Spinal cord (tissue), 10 donors: ENCODE measurements around the gene SLC66A3. TPM values are rescaled to one million over a fixed set of nuclear protein-coding genes. Genes with fewer than 3 reads are reported as not detected.
A peak's percentile ranks its signal among the peaks of the same experiment; 100 is the strongest.

ENCODE experiments used
- DNase-seq, 6 donors: peaks; one replicate each; pipeline versions ENCODE4 v3.0.0 to v3.0.0-alpha.2; 2013 to 2015; ENCODE audit warnings: low spot score in 6 of 6, low read depth in 4 of 6
- H3K27ac ChIP-seq: one replicate; pipeline ENCODE4 v1.5.1; 2013; ENCODE audit warnings: low read depth, low read length, control low read depth
- H3K27me3 ChIP-seq: one replicate; pipeline ENCODE4 v1.6.1; 2013; ENCODE audit warnings: low read length; ENCODE audit not compliant: control insufficient read depth, insufficient read depth
- H3K36me3 ChIP-seq: one replicate; pipeline ENCODE4 v1.6.1; 2013; ENCODE audit warnings: low read length; ENCODE audit not compliant: control insufficient read depth, insufficient read depth
- H3K4me1 ChIP-seq: one replicate; pipeline ENCODE4 v1.6.1; 2013; ENCODE audit warnings: low read length; ENCODE audit not compliant: control insufficient read depth, insufficient read depth
- H3K4me3 ChIP-seq: one replicate; pipeline ENCODE4 v1.5.1; 2013; ENCODE audit warnings: low read depth, low read length, control low read depth
- H3K9me3 ChIP-seq: one replicate; pipeline ENCODE4 v1.6.1; 2013; ENCODE audit warnings: low read length; ENCODE audit not compliant: control insufficient read depth, insufficient read depth
- WGBS: methylation state at CpG from one replicate; pipeline ENCODE4 v1.1.5; 2013; ENCODE audit warnings: missing lambda C conversion rate; ENCODE audit not compliant: insufficient coverage; 5-methylcytosine and 5-hydroxymethylcytosine counted together
- polyA plus RNA-seq, 2 donors: library from polyadenylated mRNA; unstranded; fragments of 120-200 nt; gene quantifications; one replicate each; pipeline ENCODE4 v1.2.1, GENCODE V29; 2013; ENCODE audit not compliant: insufficient read length in 2 of 2
- total RNA-seq, 2 donors: library from RNA; depleted of rRNA in 1 of 2; stranded (reverse); fragments of 120-200 nt in 1 of 2; fragments of >200 nt in 1 of 2; gene quantifications; one replicate each; pipeline versions ENCODE4 v1.2.3 to v1.2.4, GENCODE V29; 2013 to 2014
- donor health status: healthy.

The SLC66A3 gene
- total and polyA plus RNA-seq, 4 donors, result 6.7 to 18.0 (median 14.9) TPM

- 38% methylated on average over 8 of the region's 8 CpGs for WGBS
Measured at GRCh38 chr2:11133936-11134320, 21.3 kb upstream of the SLC66A3 start.

GRCh38 chr2:11134349-11134748, 20.9 kb upstream of the SLC66A3 start:
- 73% methylated on average over 2 of the region's 5 CpGs for WGBS
- Histone ChIP-seq H3K36me3 (no peaks in the 10 kb centered on the region), H3K9me3 (no peaks in the 10 kb centered on the region), H3K4me1 (peaks cover 37% of the 10 kb centered on the region), H3K4me3 (no peak overlapping the region), H3K27ac (no peak overlapping the region), H3K27me3 (peaks cover 2% of the 10 kb centered on the region)
- DNase-seq, result peak in 1 of 6 donors; percentile 30

More at GRCh38 chr2:11133936-11134320, 21.3 kb upstream of the SLC66A3 start:
- Histone ChIP-seq H3K27me3 (peaks cover 2% of the 10 kb centered on the region), H3K4me1 (peaks cover 37% of the 10 kb centered on the region), H3K9me3 (no peaks in the 10 kb centered on the region), H3K27ac (no peak overlapping the region), H3K36me3 (no peaks in the 10 kb centered on the region), H3K4me3 (peak overlapping the region; percentile 49)
- DNase-seq, result no peak

GRCh38 chr2:11140492-11140891, 14.8 kb upstream of the SLC66A3 start:
- Histone ChIP-seq H3K4me1 (no peaks in the 10 kb centered on the region), H3K27ac (no peak overlapping the region), H3K4me3 (no peak overlapping the region), H3K9me3 (no peaks in the 10 kb centered on the region), H3K27me3 (no peaks in the 10 kb centered on the region), H3K36me3 (peaks cover 3% of the 10 kb centered on the region)
- DNase-seq, result no peak
- WGBS, result 71% methylated on average over 1 of the region's 4 CpGs

- no peak overlapping the region for H3K27ac ChIP-seq
- no peak overlapping the region for H3K4me3 ChIP-seq
- 88% methylated on average over 2 of the region's 4 CpGs for WGBS
- no peaks in the 10 kb centered on the region for H3K4me1 ChIP-seq
- no peak for DNase-seq
- H3K9me3 ChIP-seq, result no peaks in the 10 kb centered on the region
- H3K27me3 ChIP-seq, result no peaks in the 10 kb centered on the region
- peaks cover 3% of the 10 kb centered on the region for H3K36me3 ChIP-seq
Measured at GRCh38 chr2:11141319-11141718, 13.9 kb upstream of the SLC66A3 start.

DNA sequence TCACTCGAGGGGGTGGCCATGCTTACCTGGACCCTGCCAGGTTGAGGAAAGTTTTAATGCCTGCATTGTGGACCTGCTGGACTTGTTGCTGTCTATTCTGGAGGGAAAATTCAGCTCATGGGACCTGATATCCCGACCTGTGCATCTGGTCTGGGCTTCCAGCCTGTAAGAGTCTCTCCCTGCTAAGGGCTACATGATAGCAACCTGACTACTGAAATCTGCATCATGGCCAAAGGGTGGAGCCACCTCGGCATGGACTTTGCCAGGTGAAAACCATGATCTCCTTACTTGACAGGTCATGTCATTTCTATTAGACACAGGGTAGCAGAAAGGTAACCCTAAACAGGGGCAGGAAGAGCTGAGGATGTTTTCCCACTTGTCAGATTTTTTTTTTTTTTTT, 12.9 kb upstream of the SLC66A3 start:
- no peaks in the 10 kb centered on the region for H3K9me3 ChIP-seq
- WGBS, result 89% methylated on average over 3 of the region's 3 CpGs
- H3K36me3 ChIP-seq, result peaks cover 3% of the 10 kb centered on the region
- H3K27ac ChIP-seq, result no peak overlapping the region
- H3K4me1 ChIP-seq, result no peaks in the 10 kb centered on the region
- H3K27me3 ChIP-seq, result no peaks in the 10 kb centered on the region
- H3K4me3 ChIP-seq, result no peak overlapping the region
- DNase-seq, result no peak

DNA sequence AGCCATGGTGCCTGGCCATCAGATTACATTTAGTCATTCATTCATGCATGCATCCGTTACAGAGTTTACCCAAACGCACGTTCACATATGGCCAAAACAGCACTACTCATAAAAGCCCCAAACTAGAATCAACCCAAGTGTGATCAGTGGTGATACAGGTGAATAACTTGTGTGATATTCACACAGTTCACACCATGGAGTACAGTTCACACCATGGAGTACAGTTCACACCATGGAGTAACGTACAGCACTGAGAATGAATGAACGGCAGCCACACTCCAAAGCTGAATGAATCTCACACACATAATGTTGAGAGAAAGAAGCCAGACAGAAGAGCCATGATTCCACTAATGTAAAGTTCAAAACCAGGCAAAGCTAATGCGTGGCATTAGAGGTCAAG, 12.3 kb upstream of the SLC66A3 start:
- Histone ChIP-seq H3K27ac (no peak overlapping the region), H3K4me1 (no peaks in the 10 kb centered on the region), H3K27me3 (no peaks in the 10 kb centered on the region), H3K36me3 (peaks cover 3% of the 10 kb centered on the region), H3K4me3 (no peak overlapping the region), H3K9me3 (no peaks in the 10 kb centered on the region)
- WGBS, result 90% methylated on average over 3 of the region's 6 CpGs
- DNase-seq, result no peak

GRCh38 chr2:11144077-11144737, 11.1 kb upstream of the SLC66A3 start:
- H3K9me3 ChIP-seq, result no peaks in the 10 kb centered on the region
- H3K4me3 ChIP-seq, result no peak overlapping the region
- DNase-seq, result peak in 1 of 6 donors; percentile 52
- H3K27me3 ChIP-seq, result no peaks in the 10 kb centered on the region
- H3K4me1 ChIP-seq, result no peaks in the 10 kb centered on the region
- peaks cover 3% of the 10 kb centered on the region for H3K36me3 ChIP-seq
- no peak overlapping the region for H3K27ac ChIP-seq
- WGBS, result 87% methylated on average over 4 of the region's 7 CpGs

- 88% methylated on average over 4 of the region's 6 CpGs for WGBS
- H3K27me3 ChIP-seq, result no peaks in the 10 kb centered on the region
- peaks cover 3% of the 10 kb centered on the region for H3K36me3 ChIP-seq
- DNase-seq, result peak in 1 of 6 donors; percentile 30
- H3K4me3 ChIP-seq, result no peak overlapping the region
- no peaks in the 10 kb centered on the region for H3K4me1 ChIP-seq
- H3K9me3 ChIP-seq, result no peaks in the 10 kb centered on the region
- H3K27ac ChIP-seq, result no peak overlapping the region
Measured at GRCh38 chr2:11144738-11145079, 10.6 kb upstream of the SLC66A3 start.

- no peaks in the 10 kb centered on the region for H3K27me3 ChIP-seq
- DNase-seq, result no peak
- H3K9me3 ChIP-seq, result no peaks in the 10 kb centered on the region
- H3K36me3 ChIP-seq, result peaks cover 3% of the 10 kb centered on the region
- H3K4me3 ChIP-seq, result no peak overlapping the region
- H3K27ac ChIP-seq, result no peak overlapping the region
- no peaks in the 10 kb centered on the region for H3K4me1 ChIP-seq
- WGBS, result no CpG with 5 or more reads among the region's 1 CpG
Measured at GRCh38 chr2:11145350-11145749, 9.9 kb upstream of the SLC66A3 start.

DNA sequence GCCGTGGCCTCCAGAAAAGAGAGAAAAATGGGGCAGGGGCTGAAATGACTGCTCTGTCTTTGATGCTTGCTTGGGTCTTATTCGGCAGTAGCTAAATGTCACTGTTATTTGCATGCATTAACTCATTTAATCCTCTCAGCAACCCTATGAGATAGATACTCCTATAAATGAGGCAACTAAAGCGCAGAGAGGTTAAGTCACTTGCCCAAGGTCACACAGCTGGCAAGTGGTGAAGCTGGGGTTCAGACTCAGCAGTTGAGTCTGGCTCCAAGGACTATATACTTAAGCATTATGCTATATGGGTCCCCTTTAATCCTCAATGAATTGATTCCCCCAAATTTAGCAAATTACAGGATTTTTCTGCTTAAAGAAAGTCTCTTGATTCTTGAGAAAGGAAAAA, 9.2 kb upstream of the SLC66A3 start:
- H3K27ac ChIP-seq, result no peak overlapping the region
- no peak for DNase-seq
- H3K9me3 ChIP-seq, result no peaks in the 10 kb centered on the region
- H3K36me3 ChIP-seq, result peaks cover 3% of the 10 kb centered on the region
- H3K4me1 ChIP-seq, result no peaks in the 10 kb centered on the region
- no CpG with 5 or more reads among the region's 3 CpGs for WGBS
- H3K27me3 ChIP-seq, result no peaks in the 10 kb centered on the region
- H3K4me3 ChIP-seq, result no peak overlapping the region
